Measurements from ENCODE around the gene TGDS. TPM values are rescaled to one million over a fixed set of nuclear protein-coding genes. Genes with fewer than 3 reads are reported as not detected.

Gene TGDS
- total RNA-seq, 4 donors from 2014 or later = 6.8 to 11.4 (median 10.4) TPM

DNA sequence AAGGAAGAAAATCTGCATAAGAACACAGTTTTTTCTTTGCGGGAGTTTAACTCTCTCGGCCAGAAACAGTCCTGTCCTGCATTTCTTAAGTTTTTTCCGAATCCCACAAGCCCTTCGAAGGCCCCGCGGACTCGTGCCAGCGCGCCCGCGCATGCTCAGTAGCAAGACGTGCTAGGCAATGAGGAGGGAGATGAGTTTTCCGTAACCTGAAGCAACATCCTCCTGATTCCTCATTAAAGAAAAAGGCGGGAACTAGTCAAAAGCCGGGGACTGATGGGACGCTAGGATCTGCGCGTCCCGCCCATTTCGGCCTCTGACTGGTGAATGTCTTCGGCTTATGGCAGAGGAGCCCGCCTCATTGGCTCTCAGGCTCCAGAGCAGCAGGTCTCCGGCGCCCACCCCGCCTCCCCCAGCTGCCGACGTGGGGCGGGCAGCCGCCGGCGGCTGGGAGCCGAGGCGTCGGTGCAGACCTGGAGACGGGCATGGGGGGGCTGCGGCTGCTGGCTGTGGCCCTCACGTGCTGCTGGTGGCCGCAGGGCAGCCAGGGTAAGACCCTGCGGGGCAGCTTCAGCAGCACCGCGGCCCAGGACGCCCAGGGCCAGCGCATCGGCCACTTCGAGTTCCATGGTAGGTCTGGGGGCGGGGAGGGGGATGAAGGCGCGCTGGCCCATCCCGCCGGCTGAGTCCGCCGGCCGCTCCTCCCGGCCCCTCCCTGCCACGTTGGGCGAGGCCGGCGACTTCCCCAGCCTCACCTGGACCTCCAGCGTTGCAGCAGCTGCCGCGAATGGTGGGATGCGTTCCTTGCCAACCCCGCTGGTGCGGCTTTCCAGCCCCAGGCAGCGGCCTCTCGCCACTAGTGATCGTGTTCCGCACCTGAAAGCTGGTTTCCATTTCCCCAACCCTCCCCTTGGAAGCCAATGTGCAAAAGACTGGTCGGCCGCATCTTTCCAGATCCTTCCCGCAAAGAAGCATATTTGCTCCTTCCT, 5.8 kb upstream of the TGDS start, which contains the start of gene GPR180:
Gene GPR180 (plus strand): TSS at position 412 of the 986 bp plus-strand sequence. CDS start 71 bp downstream, at position 483.
- peaks cover 0 to 11% of the 10 kb centered on the region in 2 donors for H3K36me3 ChIP-seq
- peak; percentile 100 for ATAC-seq
- H3K4me1 ChIP-seq = peaks cover 0 to 22% (median 0%) of the 10 kb centered on the region in 3 donors
- 0 to 1% methylated on average over 10 to 12 of the region's 71 CpGs for WGBS, 2 donors (ENCODE audit: low coverage in 1 of 2)
- TF ChIP-seq EP300 (IDR thresholded peaks at IDR 0.05) (no peak), POLR2A (IDR thresholded peaks at IDR 0.05) (peak; percentile 60 to 69), POLR2AphosphoS5 (IDR thresholded peaks at IDR 0.05) (no peak), CTCF (IDR thresholded peaks at IDR 0.05) (peak in 1 of 4 experiments; percentile 19)
- peak within 1 kb of the TSS; percentile 62 to 94 (median 86) for H3K27ac ChIP-seq
- no peaks in the 10 kb centered on the region for H3K27me3 ChIP-seq
- H3K4me3 ChIP-seq = peak within 1 kb of the TSS; percentile 83 to 93
- no peaks in the 10 kb centered on the region for H3K9me3 ChIP-seq

DNA sequence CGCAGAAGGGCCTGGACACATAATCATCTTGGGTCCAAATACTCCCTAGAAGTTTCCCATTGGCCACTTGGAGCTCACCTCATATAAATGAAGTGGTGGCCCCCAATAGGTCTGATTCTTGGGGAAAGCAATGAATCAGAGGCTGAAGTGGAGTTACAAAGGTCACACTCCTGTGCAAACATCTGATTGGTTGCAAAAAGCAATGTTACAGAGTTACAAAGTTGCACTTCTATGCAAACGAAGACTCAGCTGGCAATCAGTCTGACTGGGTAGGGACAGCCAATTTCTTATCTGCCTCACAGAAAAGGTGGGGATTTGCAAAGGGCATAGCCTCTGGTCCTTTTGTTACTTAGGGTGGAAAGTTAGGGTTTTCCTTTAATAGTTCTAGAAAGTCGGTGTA, 3.9 kb upstream of the TGDS start:
- H3K27me3 ChIP-seq = no peaks in the 10 kb centered on the region
- peaks cover 5 to 33% (median 5%) of the 10 kb centered on the region in 3 donors for H3K4me1 ChIP-seq
- H3K27ac ChIP-seq = no peak overlapping the region
- TF ChIP-seq POLR2AphosphoS5 (IDR thresholded peaks at IDR 0.05) = no peak
- no peak for TF ChIP-seq CTCF (IDR thresholded peaks at IDR 0.05)
- no peak for ATAC-seq
- H3K9me3 ChIP-seq = no peaks in the 10 kb centered on the region
- no peak overlapping the region for H3K4me3 ChIP-seq
- no peaks in the 10 kb centered on the region for H3K36me3 ChIP-seq
- 80 to 100% methylated on average over 1 to 3 of the region's 3 CpGs for WGBS, 2 donors (ENCODE audit: low coverage in 1 of 2)

DNA sequence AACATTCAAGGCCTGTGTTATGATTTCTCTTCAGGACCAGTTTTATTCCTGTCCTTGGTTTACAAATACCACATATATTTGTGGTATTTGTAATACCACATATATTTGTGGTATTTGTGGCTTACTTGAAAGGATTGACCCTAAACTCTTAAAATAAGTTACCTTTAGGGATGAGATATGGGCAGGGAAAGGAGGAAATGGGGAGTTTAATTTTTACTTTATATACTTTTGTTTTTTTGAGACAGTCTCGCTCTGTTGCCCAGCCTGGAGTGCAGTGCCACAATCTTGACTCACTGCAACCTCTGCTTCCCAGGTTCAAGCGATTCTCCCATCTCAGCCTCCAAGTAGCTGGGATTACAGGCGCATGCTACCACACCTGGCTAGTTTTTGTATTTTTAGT, 2.3 kb upstream of the TGDS start:
- ATAC-seq = no peak
- WGBS, 2 donors (ENCODE audit: low coverage in 1 of 2) = 92 to 95% methylated on average over 2 to 3 of the region's 3 CpGs
- Histone ChIP-seq H3K27ac (no peak overlapping the region), H3K9me3 (no peaks in the 10 kb centered on the region), H3K4me1 (peaks cover 5 to 44% (median 14%) of the 10 kb centered on the region in 3 donors), H3K27me3 (no peaks in the 10 kb centered on the region), H3K4me3 (no peak overlapping the region), H3K36me3 (no peaks in the 10 kb centered on the region)
- TF ChIP-seq CTCF (IDR thresholded peaks at IDR 0.05) (no peak), POLR2A (IDR thresholded peaks at IDR 0.05) (no peak), EP300 (IDR thresholded peaks at IDR 0.05) (no peak), POLR2AphosphoS5 (IDR thresholded peaks at IDR 0.05) (no peak)

DNA sequence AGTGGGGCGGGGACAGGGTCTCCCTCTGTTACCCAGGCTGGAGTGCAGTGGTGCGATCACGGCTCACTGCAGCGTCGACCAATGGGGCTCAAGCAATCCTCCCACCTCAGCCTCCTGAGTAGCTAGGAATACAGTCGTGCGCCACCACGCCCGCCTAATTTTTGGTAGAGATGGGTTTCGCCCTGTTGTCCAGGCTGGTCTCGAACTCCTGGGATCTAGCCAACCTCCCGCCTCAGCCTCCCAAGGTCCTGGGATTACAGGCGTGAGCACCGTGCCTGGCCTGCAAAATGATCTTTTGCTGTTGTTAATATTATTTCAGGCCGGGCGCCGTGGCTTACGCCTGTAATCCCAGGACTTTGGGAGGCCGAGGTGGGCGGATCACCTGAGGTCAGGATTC, 621 bp upstream of the TGDS start:
- Histone ChIP-seq H3K36me3 (peaks cover 0 to 16% of the 10 kb centered on the region in 2 donors), H3K4me1 (peaks cover 5 to 36% (median 14%) of the 10 kb centered on the region in 3 donors), H3K4me3 (peak overlapping the region; percentile 67 to 100), H3K9me3 (no peaks in the 10 kb centered on the region), H3K27ac (peak overlapping the region in 3 of 4 donors; percentile 81 to 86 (median 85)), H3K27me3 (no peaks in the 10 kb centered on the region)
- ATAC-seq = no peak
- no CpG with 5 or more reads among the region's 20 CpGs for WGBS, 2 donors (ENCODE audit: low coverage in 1 of 2)
- TF ChIP-seq POLR2A (IDR thresholded peaks at IDR 0.05) (no peak), EP300 (IDR thresholded peaks at IDR 0.05) (no peak)

DNA sequence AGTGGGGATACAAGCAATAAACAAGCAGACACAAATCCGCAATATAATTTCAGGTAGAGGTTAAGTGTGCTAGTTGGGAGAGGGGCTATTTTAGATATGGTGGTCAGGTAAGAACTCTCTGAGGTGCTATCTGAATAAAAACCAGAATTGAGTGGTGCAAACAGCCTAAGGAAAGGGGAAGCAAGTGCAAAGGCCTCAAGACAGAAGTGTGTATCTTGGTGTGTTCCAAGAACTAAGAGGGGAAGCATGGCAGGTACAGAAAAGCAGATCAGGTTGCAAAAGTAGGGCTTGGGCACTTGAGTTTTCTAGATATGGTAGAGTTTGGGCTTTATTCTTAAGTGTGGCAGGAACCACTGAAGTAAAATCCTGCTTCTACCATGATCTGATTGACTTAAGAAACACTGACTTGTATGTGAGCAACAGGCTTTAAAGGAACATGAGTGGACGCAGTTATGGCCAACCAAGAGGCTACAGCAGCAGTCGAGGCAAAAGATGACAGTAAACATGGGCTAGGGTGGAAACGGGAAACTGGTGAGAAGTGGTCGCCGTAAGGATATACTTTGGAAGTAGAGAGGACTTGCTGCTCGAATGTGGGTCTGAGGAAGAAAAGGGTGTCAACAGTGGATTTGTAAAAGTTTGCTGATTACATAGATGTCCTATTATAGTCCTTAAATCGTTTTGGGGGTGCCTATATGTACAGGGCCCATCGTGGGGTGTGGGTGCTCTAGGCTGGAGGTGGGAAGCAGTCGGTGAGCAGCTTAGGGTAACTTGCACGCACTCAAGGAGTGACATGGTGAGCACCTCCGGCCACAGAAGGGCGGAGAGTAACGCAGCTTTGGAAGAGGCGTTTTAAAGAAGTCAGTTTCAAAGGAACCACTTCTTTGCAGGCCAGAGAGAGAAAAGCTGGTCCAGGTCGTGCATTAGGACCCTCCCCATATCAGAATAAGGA, 677 bp downstream of the TGDS start:
- peak overlapping the region; percentile 67 to 100 for H3K4me3 ChIP-seq
- no peaks in the 10 kb centered on the region for H3K27me3 ChIP-seq
- H3K9me3 ChIP-seq = no peaks in the 10 kb centered on the region
- peaks cover 0 to 28% of the 10 kb centered on the region in 2 donors for H3K36me3 ChIP-seq
- peak overlapping the region; percentile 72 to 86 (median 83) for H3K27ac ChIP-seq
- no peak for TF ChIP-seq POLR2A (IDR thresholded peaks at IDR 0.05)
- no peak for TF ChIP-seq EP300 (IDR thresholded peaks at IDR 0.05)
- TF ChIP-seq POLR2AphosphoS5 (IDR thresholded peaks at IDR 0.05) = no peak
- no peak for TF ChIP-seq CTCF (IDR thresholded peaks at IDR 0.05)
- H3K4me1 ChIP-seq = peaks cover 5 to 30% (median 14%) of the 10 kb centered on the region in 3 donors
- WGBS, 2 donors (ENCODE audit: low coverage in 1 of 2) = 0 to 9% methylated on average over 5 to 15 of the region's 16 CpGs
- peak; percentile 49 for ATAC-seq
